CD14-positive monocyte (primary cell): ENCODE results near the gene TBX6. TPM values are rescaled to one million over a fixed set of nuclear protein-coding genes. Genes with fewer than 3 reads are reported as not detected.
"Not testable (repeated sequence)": the region's sequence is repeated elsewhere in the genome, so short reads cannot be mapped to it uniquely, and the experiment has no call there.

Source experiments
- DNase-seq, 3 donors: peaks; one replicate each; pipeline ENCODE4 v3.0.0-alpha.2; 2011 to 2022
- H2AFZ ChIP-seq: 2 replicates; pipeline ENCODE4 v1.6.0; 2012; ENCODE audit warnings: mild to moderate bottlenecking, low read depth, low read length, inconsistent platforms; ENCODE audit not compliant: insufficient read depth, poor library complexity, severe bottlenecking
- H3K27ac ChIP-seq, 2 donors: 1 replicate in 1 of 2; 2 replicates in 1 of 2; pipeline ENCODE4 v1.5.1; 2012 to 2013; ENCODE audit warnings: low read length in 2 of 2, control low read depth in 1 of 2, inconsistent platforms in 1 of 2, low read depth in 1 of 2, mild to moderate bottlenecking in 1 of 2
- H3K27me3 ChIP-seq, 2 donors: one replicate each; pipeline versions ENCODE4 v1.6.0 to v1.6.1; 2011 to 2013; ENCODE audit warnings: low read length in 2 of 2; ENCODE audit not compliant: control insufficient read depth in 2 of 2, insufficient read depth in 2 of 2
- H3K36me3 ChIP-seq, 2 donors: replicated peaks in 1 of 2; 1 replicate in 1 of 2; 2 replicates in 1 of 2; pipeline versions ENCODE4 v1.5.1 to v1.6.1; 2012 to 2013; ENCODE audit warnings: low read length in 2 of 2, control low read depth in 1 of 2, inconsistent platforms in 1 of 2, mild to moderate bottlenecking in 1 of 2; ENCODE audit not compliant: insufficient read depth in 2 of 2, control insufficient read depth in 1 of 2
- H3K4me1 ChIP-seq, 2 donors: 1 replicate in 1 of 2; 2 replicates in 1 of 2; pipeline versions ENCODE4 v1.5.1 to v1.6.1; 2012 to 2013; ENCODE audit warnings: low read length in 2 of 2, control low read depth in 1 of 2, inconsistent platforms in 1 of 2, mild to moderate bottlenecking in 1 of 2, moderate library complexity in 1 of 2; ENCODE audit not compliant: insufficient read depth in 2 of 2, control insufficient read depth in 1 of 2
- H3K4me2 ChIP-seq: replicated peaks from 2 replicates; pipeline ENCODE3; 2012; ENCODE audit warnings: low read length, moderate library complexity, mild to moderate bottlenecking; ENCODE audit not compliant: poor library complexity, severe bottlenecking; ENCODE audit errors: extremely low read depth
- H3K4me3 ChIP-seq, 3 experiments: fragments of 200-600 bp in 1 of 3; sonication (generic) in 1 of 3; replicated peaks in 1 of 3; 1 replicate in 2 of 3; 2 replicates in 1 of 3; pipeline ENCODE4 v1.5.1; 2011 to 2013; ENCODE audit warnings: low read length in 3 of 3, mild to moderate bottlenecking in 3 of 3, control low read depth in 2 of 3, low read depth in 2 of 3, inconsistent platforms in 1 of 3, moderate library complexity in 1 of 3
- H3K79me2 ChIP-seq: 2 replicates; pipeline ENCODE4 v1.6.0; 2012; ENCODE audit warnings: mild to moderate bottlenecking, control low read depth, inconsistent platforms, low read length, moderate library complexity; ENCODE audit not compliant: insufficient read depth
- H3K9ac ChIP-seq: 2 replicates; pipeline ENCODE4 v1.6.0; 2017; ENCODE audit warnings: low read length, mild to moderate bottlenecking; ENCODE audit not compliant: insufficient read depth, poor library complexity, severe bottlenecking
- H3K9me3 ChIP-seq, 2 donors: replicated peaks in 1 of 2; 1 replicate in 1 of 2; 2 replicates in 1 of 2; pipeline versions ENCODE4 v1.5.1 to v1.6.1; 2012 to 2013; ENCODE audit warnings: low read length in 2 of 2, control low read depth in 1 of 2; ENCODE audit not compliant: control insufficient read depth in 1 of 2, insufficient read depth in 1 of 2
- H4K20me1 ChIP-seq: 2 replicates; pipeline ENCODE4 v1.6.0; 2012; ENCODE audit warnings: mild to moderate bottlenecking, low read length, control low read depth, moderate library complexity; ENCODE audit not compliant: insufficient read depth
- H3K27ac Mint-ChIP-seq, 7 donors: one replicate each; pipeline ENCODE4 v1.8.0; 2020; ENCODE audit warnings: mild to moderate bottlenecking in 7 of 7, mixed read lengths in 7 of 7, moderate library complexity in 6 of 7, inconsistent platforms in 2 of 7
- H3K27me3 Mint-ChIP-seq, 3 donors: one replicate each; pipeline ENCODE4 v1.8.0; 2021 to 2022; ENCODE audit warnings: low read depth in 3 of 3, mild to moderate bottlenecking in 3 of 3, mixed read lengths in 3 of 3, moderate library complexity in 3 of 3, inconsistent platforms in 1 of 3
- H3K36me3 Mint-ChIP-seq, 2 donors: one replicate each; pipeline ENCODE4 v1.8.0; 2020; ENCODE audit warnings: mixed read lengths in 2 of 2, inconsistent platforms in 1 of 2, mild to moderate bottlenecking in 1 of 2
- H3K4me1 Mint-ChIP-seq: one replicate; pipeline ENCODE4 v1.8.0; 2020; ENCODE audit warnings: mild to moderate bottlenecking, mixed read lengths
- H3K4me3 Mint-ChIP-seq, 2 donors: one replicate each; pipeline ENCODE4 v1.8.0; 2020; ENCODE audit warnings: mild to moderate bottlenecking in 2 of 2, mixed read lengths in 2 of 2, moderate library complexity in 1 of 2
- H3K9me3 Mint-ChIP-seq, 7 donors: one replicate each; pipeline ENCODE4 v1.8.0; 2020 to 2022; ENCODE audit warnings: mixed read lengths in 7 of 7, mild to moderate bottlenecking in 6 of 7, moderate library complexity in 6 of 7, inconsistent platforms in 2 of 7
- WGBS: methylation state at CpG from one replicate; pipeline ENCODE4 v1.1.5; 2013; ENCODE audit warnings: missing lambda C conversion rate; ENCODE audit not compliant: insufficient coverage; 5-methylcytosine and 5-hydroxymethylcytosine counted together
- intact Hi-C, 2 donors: fragments of 100-400 bp; cut with micrococcal nuclease; formaldehyde crosslinking; loops; one replicate each; pipeline versions ENCODE4 v1.15.0 to v1.15.1; 2023
- polyA plus RNA-seq, 3 donors: library from polyadenylated mRNA; depleted of rRNA in 1 of 3; unstranded in 2 of 3; stranded (reverse) in 1 of 3; fragments of 300-500 nt in 2 of 3; fragments of >200 nt in 1 of 3; fragmentation: Illumina TruSeq in 2 of 3; gene quantifications; 1 replicate in 2 of 3; 2 replicates in 1 of 3; pipeline ENCODE4 v1.2.3, GENCODE V29; 2012 to 2021
- TF ChIP-seq, protein P1 (sequence below): fragments of 200-600 bp; IDR thresholded peaks from one replicate; pipeline ENCODE4 v1.8.0; 2022; ENCODE audit warnings: antibody characterized with exemption, mild to moderate bottlenecking

Gene TBX6
- polyA plus RNA-seq, 3 donors, result 0.10 to 0.65 (median 0.11) TPM

DNA sequence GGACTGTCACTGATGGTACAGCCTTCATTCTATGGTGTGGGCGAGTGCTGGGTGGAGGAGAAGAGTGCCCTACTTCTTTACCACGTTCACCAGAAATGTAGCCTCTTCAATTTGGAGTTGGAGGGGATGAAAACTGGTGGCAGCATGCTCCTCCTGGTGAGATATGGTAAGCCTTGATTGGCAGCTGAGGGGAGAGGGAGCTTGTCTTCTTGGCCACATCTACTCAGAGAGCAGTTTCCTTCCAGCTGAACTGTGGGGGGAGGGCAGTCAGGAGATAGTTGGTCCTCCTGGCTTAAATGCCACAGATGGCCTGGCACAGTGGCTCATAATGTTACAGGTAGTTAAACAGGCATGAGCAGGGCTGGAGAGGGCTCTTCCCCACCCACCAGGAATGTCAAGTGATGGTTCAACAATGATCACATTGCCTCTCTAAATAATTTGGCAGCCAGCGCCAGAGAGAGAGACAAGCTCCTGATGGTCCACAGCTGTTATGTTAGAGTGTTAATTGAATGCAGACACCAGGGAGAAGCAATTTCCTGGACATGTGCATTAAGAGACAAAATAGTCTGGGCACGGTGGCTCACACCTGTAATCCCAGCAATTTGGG, 40.2 kb upstream of the TBX6 start:
- TF ChIP-seq, protein P1, sequence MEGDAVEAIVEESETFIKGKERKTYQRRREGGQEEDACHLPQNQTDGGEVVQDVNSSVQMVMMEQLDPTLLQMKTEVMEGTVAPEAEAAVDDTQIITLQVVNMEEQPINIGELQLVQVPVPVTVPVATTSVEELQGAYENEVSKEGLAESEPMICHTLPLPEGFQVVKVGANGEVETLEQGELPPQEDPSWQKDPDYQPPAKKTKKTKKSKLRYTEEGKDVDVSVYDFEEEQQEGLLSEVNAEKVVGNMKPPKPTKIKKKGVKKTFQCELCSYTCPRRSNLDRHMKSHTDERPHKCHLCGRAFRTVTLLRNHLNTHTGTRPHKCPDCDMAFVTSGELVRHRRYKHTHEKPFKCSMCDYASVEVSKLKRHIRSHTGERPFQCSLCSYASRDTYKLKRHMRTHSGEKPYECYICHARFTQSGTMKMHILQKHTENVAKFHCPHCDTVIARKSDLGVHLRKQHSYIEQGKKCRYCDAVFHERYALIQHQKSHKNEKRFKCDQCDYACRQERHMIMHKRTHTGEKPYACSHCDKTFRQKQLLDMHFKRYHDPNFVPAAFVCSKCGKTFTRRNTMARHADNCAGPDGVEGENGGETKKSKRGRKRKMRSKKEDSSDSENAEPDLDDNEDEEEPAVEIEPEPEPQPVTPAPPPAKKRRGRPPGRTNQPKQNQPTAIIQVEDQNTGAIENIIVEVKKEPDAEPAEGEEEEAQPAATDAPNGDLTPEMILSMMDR, result no peak
- 100% methylated on average over 4 of the region's 4 CpGs for WGBS

DNA sequence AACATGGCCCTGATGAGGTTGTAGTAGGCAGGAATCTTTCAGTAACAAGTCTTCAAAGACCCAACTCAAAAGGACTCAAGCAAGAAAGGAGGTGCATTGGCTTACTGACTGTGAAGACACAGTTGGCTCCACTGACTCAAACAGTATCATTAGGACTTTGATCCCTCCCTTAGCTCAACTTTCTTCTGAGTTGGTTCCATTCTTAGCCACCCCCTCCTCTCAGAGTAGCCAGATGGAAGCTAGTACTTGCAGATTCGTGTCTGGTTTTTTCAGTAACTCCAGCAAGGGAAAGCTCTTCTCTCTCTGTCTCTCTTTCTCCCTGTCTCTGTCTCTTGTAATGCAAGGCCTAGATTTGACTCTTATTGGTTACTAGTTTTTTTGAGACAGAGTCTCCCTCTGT, 36.3 kb upstream of the TBX6 start:
- peak overlapping the region; percentile 35 for H2AFZ ChIP-seq
- DNase-seq, result no peak
- Mint-ChIP-seq H3K9me3 (peaks cover 0 to 1% (median 0%) of the 10 kb centered on the region in 7 donors), H3K36me3 (no peaks in the 10 kb centered on the region), H3K27me3 (peaks cover 0 to 4% (median 3%) of the 10 kb centered on the region in 3 donors), H3K4me3 (no peak overlapping the region), H3K27ac (no peak overlapping the region), H3K4me1 (peaks cover 17% of the 10 kb centered on the region)
- no peak overlapping the region for H3K27ac ChIP-seq
- no peaks in the 10 kb centered on the region for H3K9me3 ChIP-seq
- H3K79me2 ChIP-seq, result no peaks in the 10 kb centered on the region
- H3K27me3 ChIP-seq, result no peaks in the 10 kb centered on the region
- no peak overlapping the region for H3K4me3 ChIP-seq
- no peak overlapping the region for H3K4me2 ChIP-seq
- 100% methylated on average over 1 of the region's 1 CpG for WGBS
- no peaks in the 10 kb centered on the region for H3K36me3 ChIP-seq
- TF ChIP-seq, protein P1, result no peak
- H3K4me1 ChIP-seq, result peaks cover 21 to 22% of the 10 kb centered on the region in 2 donors
- no peak overlapping the region for H3K9ac ChIP-seq
- H4K20me1 ChIP-seq, result no peaks in the 10 kb centered on the region
- intact Hi-C loops, result no loop called here

More for the DNA sequence above, 40.2 kb upstream of the TBX6 start:
- Histone ChIP-seq H3K79me2 (no peaks in the 10 kb centered on the region), H3K4me3 (no peak overlapping the region), H3K27me3 (no peaks in the 10 kb centered on the region), H3K4me1 (peaks cover 13 to 14% of the 10 kb centered on the region in 2 donors), H4K20me1 (no peaks in the 10 kb centered on the region), H3K36me3 (no peaks in the 10 kb centered on the region), H3K9me3 (no peaks in the 10 kb centered on the region), H3K9ac (no peak overlapping the region), H2AFZ (no peak overlapping the region), H3K4me2 (no peak overlapping the region), H3K27ac (no peak overlapping the region)
- Mint-ChIP-seq H3K36me3 (no peaks in the 10 kb centered on the region), H3K4me1 (peaks cover 22% of the 10 kb centered on the region), H3K27me3 (peaks cover 0 to 4% (median 3%) of the 10 kb centered on the region in 3 donors), H3K4me3 (no peak overlapping the region), H3K9me3 (peaks cover 0 to 2% (median 0%) of the 10 kb centered on the region in 7 donors), H3K27ac (peak overlapping the region in 1 of 7 donors; percentile 18)
- intact Hi-C loops, result no loop called here
- DNase-seq, result no peak

DNA sequence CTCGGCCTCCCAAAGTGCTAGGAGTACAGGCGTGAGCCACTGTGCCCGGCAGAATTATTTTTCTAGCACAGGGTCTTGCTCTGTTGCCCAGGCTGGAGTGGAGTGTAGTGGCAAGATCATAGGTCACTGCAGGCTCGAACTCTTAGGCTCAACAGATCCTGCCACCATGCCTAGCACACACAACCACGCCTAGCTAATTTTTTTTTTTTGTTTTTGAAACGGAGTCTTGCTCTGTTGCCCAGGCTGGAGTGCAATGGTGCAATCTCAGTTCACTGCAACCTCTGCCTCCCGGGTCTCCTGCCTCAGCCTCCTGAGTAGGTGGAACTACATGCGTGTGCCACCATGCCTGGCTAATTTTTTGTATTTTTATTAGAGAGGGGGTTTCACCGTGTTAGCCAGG, 34.0 kb upstream of the TBX6 start:
- Histone ChIP-seq H3K79me2 (peaks cover 14% of the 10 kb centered on the region), H3K4me1 (peaks cover 28 to 29% of the 10 kb centered on the region in 2 donors)
- Mint-ChIP-seq H3K4me3 (peak overlapping the region in 1 of 2 donors; percentile 41), H3K4me1 (peaks cover 21% of the 10 kb centered on the region)
- H3K27ac ChIP-seq, H4K20me1 ChIP-seq, H3K4me2 ChIP-seq, H3K4me3 ChIP-seq, H3K27me3 ChIP-seq, H3K9me3 ChIP-seq, H3K27ac Mint-ChIP-seq, intact Hi-C loops, H3K27me3 Mint-ChIP-seq, H3K9me3 Mint-ChIP-seq, H3K36me3 Mint-ChIP-seq, H2AFZ ChIP-seq, H3K36me3 ChIP-seq, DNase-seq, H3K9ac ChIP-seq: not testable (repeated sequence)
- 90% methylated on average over 5 of the region's 9 CpGs for WGBS
